ENCODE results near the gene OR9Q1.

DNA sequence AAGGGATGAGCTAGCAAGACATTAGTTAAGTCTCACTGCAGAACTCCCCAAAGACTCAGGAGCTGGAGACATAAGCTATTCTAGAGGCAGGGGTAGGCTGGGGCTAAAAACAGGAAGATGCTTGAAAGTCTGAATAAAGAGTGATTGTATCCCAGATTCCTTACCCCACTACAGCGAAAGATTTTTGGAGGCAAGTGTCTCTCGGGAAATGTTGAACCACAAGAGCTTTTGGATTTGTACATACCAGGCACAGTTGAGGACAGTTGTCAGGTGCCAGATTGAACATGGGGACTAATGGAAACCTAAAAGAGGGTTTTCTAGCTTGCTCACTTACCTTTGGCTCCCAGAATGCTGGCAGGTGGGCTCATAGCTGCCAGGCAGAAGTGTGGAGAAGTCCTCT is 43.5 kb upstream of the OR9Q1 start:
- TF ChIP-seq, protein P1, sequence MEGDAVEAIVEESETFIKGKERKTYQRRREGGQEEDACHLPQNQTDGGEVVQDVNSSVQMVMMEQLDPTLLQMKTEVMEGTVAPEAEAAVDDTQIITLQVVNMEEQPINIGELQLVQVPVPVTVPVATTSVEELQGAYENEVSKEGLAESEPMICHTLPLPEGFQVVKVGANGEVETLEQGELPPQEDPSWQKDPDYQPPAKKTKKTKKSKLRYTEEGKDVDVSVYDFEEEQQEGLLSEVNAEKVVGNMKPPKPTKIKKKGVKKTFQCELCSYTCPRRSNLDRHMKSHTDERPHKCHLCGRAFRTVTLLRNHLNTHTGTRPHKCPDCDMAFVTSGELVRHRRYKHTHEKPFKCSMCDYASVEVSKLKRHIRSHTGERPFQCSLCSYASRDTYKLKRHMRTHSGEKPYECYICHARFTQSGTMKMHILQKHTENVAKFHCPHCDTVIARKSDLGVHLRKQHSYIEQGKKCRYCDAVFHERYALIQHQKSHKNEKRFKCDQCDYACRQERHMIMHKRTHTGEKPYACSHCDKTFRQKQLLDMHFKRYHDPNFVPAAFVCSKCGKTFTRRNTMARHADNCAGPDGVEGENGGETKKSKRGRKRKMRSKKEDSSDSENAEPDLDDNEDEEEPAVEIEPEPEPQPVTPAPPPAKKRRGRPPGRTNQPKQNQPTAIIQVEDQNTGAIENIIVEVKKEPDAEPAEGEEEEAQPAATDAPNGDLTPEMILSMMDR (IDR thresholded peaks at IDR 0.05): no peak
- TF ChIP-seq POLR2AphosphoS5 (IDR thresholded peaks at IDR 0.05): no peak
